ENCODE data around the gene CCDC50. TPM values are rescaled to one million over a fixed set of nuclear protein-coding genes. Genes with fewer than 3 reads are reported as not detected.

Gene CCDC50
- total and polyA plus RNA-seq, 10 of the 15 experiments (the other 5 are each of a cell fraction or from before 2014, with no cell fraction given): 46.7 to 150 (median 125) TPM

DNA sequence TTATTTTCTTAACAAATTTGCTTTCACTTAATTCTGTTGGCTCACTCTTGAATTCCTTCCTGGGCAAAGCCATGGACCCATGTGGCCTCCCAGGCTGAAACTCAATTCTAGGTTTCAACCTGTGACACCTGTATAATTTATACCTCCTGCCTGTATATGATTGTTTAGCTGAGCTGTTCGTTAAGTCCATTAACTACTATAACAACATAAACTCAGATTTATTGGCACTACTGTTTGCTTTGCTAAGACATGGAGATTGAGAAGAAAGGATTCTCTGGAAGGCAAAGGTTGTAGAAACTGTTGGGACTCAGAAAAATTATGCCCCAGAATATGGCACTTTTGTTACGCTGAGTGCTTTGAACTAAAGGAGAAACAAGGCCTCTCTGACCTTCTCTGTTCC lies 26.7 kb upstream of the CCDC50 start:
- Histone ChIP-seq H3K27me3 (replicated peaks in 1 of 2; ENCODE audit: control insufficient read depth in 2 of 2, insufficient read depth in 2 of 2, low read length in 1 of 2) (no peaks in the 10 kb centered on the region), H3K36me3 (ENCODE audit: control insufficient read depth in 2 of 2, insufficient read depth in 2 of 2, low read length in 1 of 2) (no peaks in the 10 kb centered on the region), H3K4me3 (no peak overlapping the region), H2AFZ (ENCODE audit: control insufficient read depth, low read depth, low read length) (no peak overlapping the region), H3K4me1 (ENCODE audit: control insufficient read depth, insufficient read depth, low read length) (peaks cover 29% of the 10 kb centered on the region), H3K9me3 (replicated peaks; ENCODE audit: control insufficient read depth, insufficient read depth, low read length) (no peaks in the 10 kb centered on the region), H3K79me2 (ENCODE audit: control insufficient read depth, insufficient read depth, low read length) (no peaks in the 10 kb centered on the region), H3K4me2 (ENCODE audit: control insufficient read depth, insufficient read depth) (no peak overlapping the region), H3K9ac (ENCODE audit: control insufficient read depth, insufficient read depth, low read length) (no peak overlapping the region), H3K27ac (ENCODE audit: control insufficient read depth, insufficient read depth) (no peak overlapping the region), H4K20me1 (ENCODE audit: control insufficient read depth, insufficient read depth) (no peaks in the 10 kb centered on the region)
- RAD21 ChIA-PET (ENCODE audit: unreplicated experiment): no interaction called here
- in situ Hi-C loops (cut with MboI) (no loop called here), intact Hi-C loops (cut with micrococcal nuclease; ENCODE audit: unreplicated experiment) (no loop called here)
- SMC1A ChIA-PET (ENCODE audit: uncharacterized antibody, unreplicated experiment): interaction anchor here (1.1 to 5.0 kb wide), 4 partner anchors 29 to 58 kb away, joined by 3 to 32 read pairs (median 18); partner anchors contain the start of gene UTS2B
- CTCF ChIA-PET: interaction anchor here (0.7 kb wide), 1 partner anchor 11 kb away, joined by 3 read pairs; no protein-coding TSS in a partner anchor
- no peak for DNase-seq (ENCODE audit: low read depth, low spot score)
- FAIRE-seq: no peak
- POLR2A ChIA-PET: interaction anchor here (1.1 kb wide), 1 partner anchor 23 kb away, joined by 3 read pairs; no protein-coding TSS in a partner anchor
- WGBS (ENCODE audit: insufficient coverage, insufficient replicate concordance, low lambda C conversion rate, missing lambda C conversion rate): 96% methylated on average over 2 of the region's 2 CpGs
- BruUV-seq (replicated peaks): no TSS peak
- no peak for TF ChIP-seq SMC3 (IDR thresholded peaks at IDR 0.05; ENCODE audit: borderline replicate concordance, low read length)
- ATAC-seq: no peak

DNA sequence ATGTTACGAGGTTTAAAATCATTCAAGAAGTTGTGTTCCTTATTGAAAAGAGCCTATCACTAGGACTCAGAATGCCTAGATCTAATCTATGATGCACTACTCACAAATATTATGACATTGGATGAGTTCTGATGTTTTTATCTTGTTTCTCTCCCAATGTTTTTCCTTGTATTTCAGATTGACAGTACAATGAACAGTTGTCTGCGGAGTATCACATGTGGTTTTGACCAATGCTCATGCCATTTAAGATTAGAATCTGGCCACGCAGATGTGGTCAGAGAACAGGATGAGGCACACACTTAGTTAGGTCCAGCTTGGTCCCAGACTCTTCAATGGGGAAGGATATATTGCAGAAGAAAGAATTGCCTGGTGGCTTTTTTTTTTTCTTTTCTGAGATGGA lies 25.6 kb upstream of the CCDC50 start:
- no peak overlapping the region for H3K4me2 ChIP-seq (ENCODE audit: control insufficient read depth, insufficient read depth)
- no peaks in the 10 kb centered on the region for H3K36me3 ChIP-seq (ENCODE audit: control insufficient read depth in 2 of 2, insufficient read depth in 2 of 2, low read length in 1 of 2)
- intact Hi-C loops (cut with micrococcal nuclease; ENCODE audit: unreplicated experiment) (no loop called here), in situ Hi-C loops (cut with MboI) (no loop called here)
- ChIA-PET POLR2A (interaction anchor here (0.6 to 1.2 kb wide), 3 partner anchors 15 to 63 kb away, joined by 3 to 5 read pairs (median 3); no protein-coding TSS in a partner anchor), SMC1A (ENCODE audit: uncharacterized antibody, unreplicated experiment) (interaction anchor here (1.1 to 1.5 kb wide), 3 partner anchors 34 to 56 kb away, joined by 3 to 5 read pairs (median 3); no protein-coding TSS in a partner anchor), RAD21 (ENCODE audit: unreplicated experiment) (no interaction called here), CTCF (interaction anchor here (1.5 to 1.7 kb wide), 2 partner anchors 12 to 14 kb away, joined by 3 to 4 read pairs; no protein-coding TSS in a partner anchor)
- no peak overlapping the region for H3K27ac ChIP-seq (ENCODE audit: control insufficient read depth, insufficient read depth)
- no peak for FAIRE-seq
- H3K4me3 ChIP-seq: no peak overlapping the region
- no TSS peak for BruUV-seq (replicated peaks)
- no peaks in the 10 kb centered on the region for H3K27me3 ChIP-seq (replicated peaks in 1 of 2; ENCODE audit: control insufficient read depth in 2 of 2, insufficient read depth in 2 of 2, low read length in 1 of 2)
- H3K9me3 ChIP-seq (replicated peaks; ENCODE audit: control insufficient read depth, insufficient read depth, low read length): no peaks in the 10 kb centered on the region
- H4K20me1 ChIP-seq (ENCODE audit: control insufficient read depth, insufficient read depth): no peaks in the 10 kb centered on the region
- 75% methylated on average over 3 of the region's 3 CpGs for WGBS (ENCODE audit: insufficient coverage, insufficient replicate concordance, low lambda C conversion rate, missing lambda C conversion rate)
- no peak overlapping the region for H2AFZ ChIP-seq (ENCODE audit: control insufficient read depth, low read depth, low read length)
- H3K4me1 ChIP-seq (ENCODE audit: control insufficient read depth, insufficient read depth, low read length): peaks cover 25% of the 10 kb centered on the region
- no peak overlapping the region for H3K9ac ChIP-seq (ENCODE audit: control insufficient read depth, insufficient read depth, low read length)
- no peak for DNase-seq (ENCODE audit: low read depth, low spot score)
- ATAC-seq: no peak
- no peaks in the 10 kb centered on the region for H3K79me2 ChIP-seq (ENCODE audit: control insufficient read depth, insufficient read depth, low read length)
- no peak for TF ChIP-seq MEF2A (IDR thresholded peaks at IDR 0.05; ENCODE audit: insufficient read depth, low read depth, low read length)
- TF ChIP-seq SMAD1 (IDR thresholded peaks at IDR 0.05; ENCODE audit: low read depth, partially characterized antibody): no peak
- TF ChIP-seq, protein P1, sequence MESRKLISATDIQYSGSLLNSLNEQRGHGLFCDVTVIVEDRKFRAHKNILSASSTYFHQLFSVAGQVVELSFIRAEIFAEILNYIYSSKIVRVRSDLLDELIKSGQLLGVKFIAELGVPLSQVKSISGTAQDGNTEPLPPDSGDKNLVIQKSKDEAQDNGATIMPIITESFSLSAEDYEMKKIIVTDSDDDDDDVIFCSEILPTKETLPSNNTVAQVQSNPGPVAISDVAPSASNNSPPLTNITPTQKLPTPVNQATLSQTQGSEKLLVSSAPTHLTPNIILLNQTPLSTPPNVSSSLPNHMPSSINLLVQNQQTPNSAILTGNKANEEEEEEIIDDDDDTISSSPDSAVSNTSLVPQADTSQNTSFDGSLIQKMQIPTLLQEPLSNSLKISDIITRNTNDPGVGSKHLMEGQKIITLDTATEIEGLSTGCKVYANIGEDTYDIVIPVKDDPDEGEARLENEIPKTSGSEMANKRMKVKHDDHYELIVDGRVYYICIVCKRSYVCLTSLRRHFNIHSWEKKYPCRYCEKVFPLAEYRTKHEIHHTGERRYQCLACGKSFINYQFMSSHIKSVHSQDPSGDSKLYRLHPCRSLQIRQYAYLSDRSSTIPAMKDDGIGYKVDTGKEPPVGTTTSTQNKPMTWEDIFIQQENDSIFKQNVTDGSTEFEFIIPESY (IDR thresholded peaks at IDR 0.05): no peak
- TF ChIP-seq, protein P2, sequence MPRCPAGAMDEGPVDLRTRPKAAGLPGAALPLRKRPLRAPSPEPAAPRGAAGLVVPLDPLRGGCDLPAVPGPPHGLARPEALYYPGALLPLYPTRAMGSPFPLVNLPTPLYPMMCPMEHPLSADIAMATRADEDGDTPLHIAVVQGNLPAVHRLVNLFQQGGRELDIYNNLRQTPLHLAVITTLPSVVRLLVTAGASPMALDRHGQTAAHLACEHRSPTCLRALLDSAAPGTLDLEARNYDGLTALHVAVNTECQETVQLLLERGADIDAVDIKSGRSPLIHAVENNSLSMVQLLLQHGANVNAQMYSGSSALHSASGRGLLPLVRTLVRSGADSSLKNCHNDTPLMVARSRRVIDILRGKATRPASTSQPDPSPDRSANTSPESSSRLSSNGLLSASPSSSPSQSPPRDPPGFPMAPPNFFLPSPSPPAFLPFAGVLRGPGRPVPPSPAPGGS (IDR thresholded peaks at IDR 0.05; ENCODE audit: borderline replicate concordance, insufficient read depth, low read depth, low read length, poor library complexity, severe bottlenecking): no peak
- TF ChIP-seq, protein P3, sequence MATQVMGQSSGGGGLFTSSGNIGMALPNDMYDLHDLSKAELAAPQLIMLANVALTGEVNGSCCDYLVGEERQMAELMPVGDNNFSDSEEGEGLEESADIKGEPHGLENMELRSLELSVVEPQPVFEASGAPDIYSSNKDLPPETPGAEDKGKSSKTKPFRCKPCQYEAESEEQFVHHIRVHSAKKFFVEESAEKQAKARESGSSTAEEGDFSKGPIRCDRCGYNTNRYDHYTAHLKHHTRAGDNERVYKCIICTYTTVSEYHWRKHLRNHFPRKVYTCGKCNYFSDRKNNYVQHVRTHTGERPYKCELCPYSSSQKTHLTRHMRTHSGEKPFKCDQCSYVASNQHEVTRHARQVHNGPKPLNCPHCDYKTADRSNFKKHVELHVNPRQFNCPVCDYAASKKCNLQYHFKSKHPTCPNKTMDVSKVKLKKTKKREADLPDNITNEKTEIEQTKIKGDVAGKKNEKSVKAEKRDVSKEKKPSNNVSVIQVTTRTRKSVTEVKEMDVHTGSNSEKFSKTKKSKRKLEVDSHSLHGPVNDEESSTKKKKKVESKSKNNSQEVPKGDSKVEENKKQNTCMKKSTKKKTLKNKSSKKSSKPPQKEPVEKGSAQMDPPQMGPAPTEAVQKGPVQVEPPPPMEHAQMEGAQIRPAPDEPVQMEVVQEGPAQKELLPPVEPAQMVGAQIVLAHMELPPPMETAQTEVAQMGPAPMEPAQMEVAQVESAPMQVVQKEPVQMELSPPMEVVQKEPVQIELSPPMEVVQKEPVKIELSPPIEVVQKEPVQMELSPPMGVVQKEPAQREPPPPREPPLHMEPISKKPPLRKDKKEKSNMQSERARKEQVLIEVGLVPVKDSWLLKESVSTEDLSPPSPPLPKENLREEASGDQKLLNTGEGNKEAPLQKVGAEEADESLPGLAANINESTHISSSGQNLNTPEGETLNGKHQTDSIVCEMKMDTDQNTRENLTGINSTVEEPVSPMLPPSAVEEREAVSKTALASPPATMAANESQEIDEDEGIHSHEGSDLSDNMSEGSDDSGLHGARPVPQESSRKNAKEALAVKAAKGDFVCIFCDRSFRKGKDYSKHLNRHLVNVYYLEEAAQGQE (IDR thresholded peaks at IDR 0.05; ENCODE audit: low read depth, low read length): no peak
- TF ChIP-seq, protein P4, sequence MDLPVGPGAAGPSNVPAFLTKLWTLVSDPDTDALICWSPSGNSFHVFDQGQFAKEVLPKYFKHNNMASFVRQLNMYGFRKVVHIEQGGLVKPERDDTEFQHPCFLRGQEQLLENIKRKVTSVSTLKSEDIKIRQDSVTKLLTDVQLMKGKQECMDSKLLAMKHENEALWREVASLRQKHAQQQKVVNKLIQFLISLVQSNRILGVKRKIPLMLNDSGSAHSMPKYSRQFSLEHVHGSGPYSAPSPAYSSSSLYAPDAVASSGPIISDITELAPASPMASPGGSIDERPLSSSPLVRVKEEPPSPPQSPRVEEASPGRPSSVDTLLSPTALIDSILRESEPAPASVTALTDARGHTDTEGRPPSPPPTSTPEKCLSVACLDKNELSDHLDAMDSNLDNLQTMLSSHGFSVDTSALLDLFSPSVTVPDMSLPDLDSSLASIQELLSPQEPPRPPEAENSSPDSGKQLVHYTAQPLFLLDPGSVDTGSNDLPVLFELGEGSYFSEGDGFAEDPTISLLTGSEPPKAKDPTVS (IDR thresholded peaks at IDR 0.05; ENCODE audit: low read depth, low read length): no peak

All from GM12878 (cell line).